ENCODE data around the gene SLC23A2. TPM values are rescaled to one million over a fixed set of nuclear protein-coding genes. Genes with fewer than 3 reads are reported as not detected.

SLC23A2 gene
- total RNA-seq, 1 donor from 2014 or later: 20.8 TPM

GRCh38 chr20:4998160-4998651 is 3.1 kb downstream of the SLC23A2 start:
- Mint-ChIP-seq H3K36me3 (ENCODE audit: low read depth, unreplicated experiment) (peaks cover 4% of the 10 kb centered on the region), H3K4me3 (ENCODE audit: unreplicated experiment) (no peak overlapping the region), H3K27me3 (ENCODE audit: low read depth, unreplicated experiment) (peaks cover under 1% of the 10 kb centered on the region), H3K4me1 (ENCODE audit: low read depth, unreplicated experiment) (peaks cover 22% of the 10 kb centered on the region), H3K27ac (ENCODE audit: unreplicated experiment) (no peak overlapping the region), H3K9me3 (ENCODE audit: unreplicated experiment) (peaks cover 5% of the 10 kb centered on the region)
- TF ChIP-seq CTCF (IDR thresholded peaks at IDR 0.05; ENCODE audit: insufficient read depth, low read depth, low read length) (no peak), EZH2 (IDR thresholded peaks at IDR 0.05; ENCODE audit: insufficient read depth, low read length) (no peak)
- no peaks in the 10 kb centered on the region for H3K27me3 ChIP-seq (ENCODE audit: insufficient read depth, low read length)
- DNase-seq (ENCODE audit: low read depth) (no peak), FAIRE-seq (no peak)
- no peak overlapping the region for H2AFZ ChIP-seq (ENCODE audit: low read depth, low read length)
- H4K20me1 ChIP-seq (ENCODE audit: insufficient read depth, low read length): peaks cover 50% of the 10 kb centered on the region
- no peaks in the 10 kb centered on the region for H3K36me3 ChIP-seq (ENCODE audit: insufficient read depth, low read length)
- H3K9me3 ChIP-seq (ENCODE audit: insufficient read depth, low read depth, low read length): no peaks in the 10 kb centered on the region
- peaks cover 8% of the 10 kb centered on the region for H3K4me1 ChIP-seq (ENCODE audit: insufficient read depth, low read length)
- H3K4me3 ChIP-seq (ENCODE audit: insufficient read depth, low read depth, low read length): no peak overlapping the region
- no peak overlapping the region for H3K9ac ChIP-seq (ENCODE audit: low read length)
- no peak overlapping the region for H3K27ac ChIP-seq (ENCODE audit: low read depth, low read length)
- no peak overlapping the region for H3K4me2 ChIP-seq (ENCODE audit: low read length)
- H3K79me2 ChIP-seq (ENCODE audit: insufficient read depth, low read length): peaks cover 56% of the 10 kb centered on the region

GRCh38 chr20:4997222-4997621 is 4.1 kb downstream of the SLC23A2 start:
- Histone ChIP-seq H3K27me3 (ENCODE audit: insufficient read depth, low read length) (no peaks in the 10 kb centered on the region), H3K36me3 (ENCODE audit: insufficient read depth, low read length) (no peaks in the 10 kb centered on the region), H3K4me2 (ENCODE audit: low read length) (no peak overlapping the region), H3K27ac (ENCODE audit: low read depth, low read length) (no peak overlapping the region), H3K9ac (ENCODE audit: low read length) (no peak overlapping the region), H3K4me3 (ENCODE audit: insufficient read depth, low read depth, low read length) (no peak overlapping the region), H3K79me2 (ENCODE audit: insufficient read depth, low read length) (peaks cover 56% of the 10 kb centered on the region), H4K20me1 (ENCODE audit: insufficient read depth, low read length) (peaks cover 50% of the 10 kb centered on the region), H2AFZ (ENCODE audit: low read depth, low read length) (no peak overlapping the region), H3K4me1 (ENCODE audit: insufficient read depth, low read length) (peaks cover 8% of the 10 kb centered on the region), H3K9me3 (ENCODE audit: insufficient read depth, low read depth, low read length) (no peaks in the 10 kb centered on the region)
- no peak for FAIRE-seq
- TF ChIP-seq CTCF (IDR thresholded peaks at IDR 0.05; ENCODE audit: insufficient read depth, low read depth, low read length) (no peak), EZH2 (IDR thresholded peaks at IDR 0.05; ENCODE audit: insufficient read depth, low read length) (no peak)
- Mint-ChIP-seq H3K27me3 (ENCODE audit: low read depth, unreplicated experiment) (no peaks in the 10 kb centered on the region), H3K9me3 (ENCODE audit: unreplicated experiment) (peaks cover 5% of the 10 kb centered on the region), H3K36me3 (ENCODE audit: low read depth, unreplicated experiment) (peaks cover 4% of the 10 kb centered on the region), H3K4me1 (ENCODE audit: low read depth, unreplicated experiment) (peaks cover 22% of the 10 kb centered on the region), H3K27ac (ENCODE audit: unreplicated experiment) (peak overlapping the region; percentile 79), H3K4me3 (ENCODE audit: unreplicated experiment) (peak overlapping the region; percentile 2)
- no peak for DNase-seq (ENCODE audit: low read depth)

- no peaks in the 10 kb centered on the region for H3K4me1 Mint-ChIP-seq (ENCODE audit: low read depth, unreplicated experiment)
- H3K36me3 Mint-ChIP-seq (ENCODE audit: low read depth, unreplicated experiment): peaks cover 2% of the 10 kb centered on the region
- no peaks in the 10 kb centered on the region for H3K27me3 Mint-ChIP-seq (ENCODE audit: low read depth, unreplicated experiment)
- no peaks in the 10 kb centered on the region for H3K9me3 ChIP-seq (ENCODE audit: insufficient read depth, low read depth, low read length)
- no peaks in the 10 kb centered on the region for H3K4me1 ChIP-seq (ENCODE audit: insufficient read depth, low read length)
- TF ChIP-seq CTCF (IDR thresholded peaks at IDR 0.05; ENCODE audit: insufficient read depth, low read depth, low read length) (no peak), EZH2 (IDR thresholded peaks at IDR 0.05; ENCODE audit: insufficient read depth, low read length) (no peak)
- no peak overlapping the region for H3K4me2 ChIP-seq (ENCODE audit: low read length)
- H3K27me3 ChIP-seq (ENCODE audit: insufficient read depth, low read length): no peaks in the 10 kb centered on the region
- peaks cover 17% of the 10 kb centered on the region for H4K20me1 ChIP-seq (ENCODE audit: insufficient read depth, low read length)
- DNase-seq (ENCODE audit: low read depth): no peak
- no peak overlapping the region for H3K9ac ChIP-seq (ENCODE audit: low read length)
- H3K4me3 ChIP-seq (ENCODE audit: insufficient read depth, low read depth, low read length): no peak overlapping the region
- no peaks in the 10 kb centered on the region for H3K36me3 ChIP-seq (ENCODE audit: insufficient read depth, low read length)
- H3K9me3 Mint-ChIP-seq (ENCODE audit: unreplicated experiment): no peaks in the 10 kb centered on the region
- H3K27ac ChIP-seq (ENCODE audit: low read depth, low read length): no peak overlapping the region
- H3K4me3 Mint-ChIP-seq (ENCODE audit: unreplicated experiment): no peak overlapping the region
- peaks cover 9% of the 10 kb centered on the region for H3K79me2 ChIP-seq (ENCODE audit: insufficient read depth, low read length)
- no peak overlapping the region for H2AFZ ChIP-seq (ENCODE audit: low read depth, low read length)
- FAIRE-seq: no peak
- no peak overlapping the region for H3K27ac Mint-ChIP-seq (ENCODE audit: unreplicated experiment)
Observed at GRCh38 chr20:4989570-4989969, 11.7 kb downstream of the SLC23A2 start.

Data from astrocyte (in vitro differentiated cells and primary cell).